ENCODE measurements around the gene CACNB2.

The CACNB2 gene

GRCh38 chr10:18122753-18123152 is 17.5 kb upstream of the CACNB2 start:
- ChIA-PET POLR2A (no interaction called here), CTCF (no interaction called here)

GRCh38 chr10:18133046-18133445 is 7.2 kb upstream of the CACNB2 start:
- ChIA-PET CTCF (no interaction called here), POLR2A (no interaction called here)
- TF ChIP-seq CTCF (IDR thresholded peaks at IDR 0.05; ENCODE audit: control extremely low read depth, extremely low read depth, low read depth, missing control alignments) = no peak
- no peak for DNase-seq (ENCODE audit: extremely low spot score)

More at GRCh38 chr10:18122753-18123152, 17.5 kb upstream of the CACNB2 start:
- TF ChIP-seq CTCF (IDR thresholded peaks at IDR 0.05; ENCODE audit: control extremely low read depth, extremely low read depth, low read depth, missing control alignments) = no peak
- DNase-seq (ENCODE audit: extremely low spot score) = no peak

GRCh38 chr10:18134509-18134908 is 5.7 kb upstream of the CACNB2 start:
- CTCF ChIA-PET = interaction anchor here (1.4 to 2.0 kb wide), 3 partner anchors 8 to 32 kb away, joined by 5 to 7 read pairs (median 5); no protein-coding TSS in a partner anchor
- no peak for DNase-seq (ENCODE audit: extremely low spot score)
- POLR2A ChIA-PET = no interaction called here
- no peak for TF ChIP-seq CTCF (IDR thresholded peaks at IDR 0.05; ENCODE audit: control extremely low read depth, extremely low read depth, low read depth, missing control alignments)

GRCh38 chr10:18134921-18135320 is 5.3 kb upstream of the CACNB2 start:
- no peak for TF ChIP-seq CTCF (IDR thresholded peaks at IDR 0.05; ENCODE audit: control extremely low read depth, extremely low read depth, low read depth, missing control alignments)
- no peak for DNase-seq (ENCODE audit: extremely low spot score)
- CTCF ChIA-PET = interaction anchor here (1.4 to 2.0 kb wide), 3 partner anchors 9 to 32 kb away, joined by 5 to 7 read pairs (median 5); no protein-coding TSS in a partner anchor
- POLR2A ChIA-PET = no interaction called here

- no peak for TF ChIP-seq CTCF (IDR thresholded peaks at IDR 0.05; ENCODE audit: control extremely low read depth, extremely low read depth, low read depth, missing control alignments)
- POLR2A ChIA-PET = no interaction called here
- CTCF ChIA-PET = interaction anchor here (1.6 kb wide), 1 partner anchor 34 kb away, joined by 5 read pairs; no protein-coding TSS in a partner anchor
- no peak for DNase-seq (ENCODE audit: extremely low spot score)
These were observed 4.0 kb upstream of the CACNB2 start for GRCh38 chr10:18136073-18136791.

- no peak for TF ChIP-seq CTCF (IDR thresholded peaks at IDR 0.05; ENCODE audit: control extremely low read depth, extremely low read depth, low read depth, missing control alignments)
- ChIA-PET POLR2A (no interaction called here), CTCF (no interaction called here)
- DNase-seq (ENCODE audit: extremely low spot score) = no peak
These were observed 3.1 kb upstream of the CACNB2 start for GRCh38 chr10:18137111-18137510.

Measured in GM10248 (cell line).